Activated naive CD4-positive, alpha-beta T cell (primary cell): Measurements from ENCODE around the gene PRDX2.
"Not testable (repeated sequence)": the region's sequence is repeated elsewhere in the genome, so short reads cannot be mapped to it uniquely, and the experiment has no call there.

ENCODE experiments used
- DNase-seq, 4 experiments: peaks; one replicate each; lab custom pipeline; 2025; lab: John Stamatoyannopoulos, UW

The PRDX2 gene

DNA sequence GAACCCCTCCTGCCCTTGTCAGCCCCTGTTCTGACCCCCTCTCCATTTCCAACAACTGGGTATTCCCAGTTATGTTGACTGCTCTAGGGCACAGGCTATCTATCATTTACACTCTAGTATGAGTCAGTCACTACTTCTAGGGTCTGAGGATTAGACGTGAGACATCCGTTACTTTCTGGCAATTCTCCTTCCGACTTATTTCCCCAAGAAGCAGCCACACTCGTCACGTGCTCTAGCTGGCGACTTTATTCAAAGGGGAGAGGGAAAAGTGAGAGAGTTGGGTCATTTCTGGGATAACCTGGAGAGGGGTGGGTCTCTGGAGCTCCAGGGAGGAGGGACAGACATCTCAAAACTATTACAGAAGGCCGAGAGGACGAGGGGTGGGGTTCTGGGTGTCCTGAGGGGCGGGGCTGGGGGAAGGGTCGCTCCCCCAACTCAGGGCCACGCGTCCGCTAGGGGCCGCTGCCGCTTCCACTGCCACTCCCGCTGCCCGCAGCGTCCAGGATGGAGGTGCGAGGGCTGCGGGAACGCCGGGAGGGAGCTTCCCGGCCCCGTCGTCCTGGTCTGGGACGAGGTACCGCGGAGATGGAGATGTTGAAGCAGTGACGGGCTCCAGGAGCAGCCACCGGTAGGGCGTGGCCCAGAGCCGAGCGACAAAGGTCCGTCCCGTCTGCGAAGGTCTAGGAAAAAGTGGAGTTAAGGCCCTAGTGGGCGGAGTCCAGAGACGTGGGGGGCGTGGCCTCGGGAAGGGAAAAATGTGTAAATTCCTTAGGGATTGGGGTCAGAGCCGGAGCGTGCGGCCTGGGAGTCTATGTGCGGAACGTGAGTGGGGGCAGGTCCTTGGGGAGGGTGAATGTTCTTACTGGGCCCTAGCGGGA, 23.9 kb upstream of the PRDX2 start:
- DNase-seq = no peak

DNA sequence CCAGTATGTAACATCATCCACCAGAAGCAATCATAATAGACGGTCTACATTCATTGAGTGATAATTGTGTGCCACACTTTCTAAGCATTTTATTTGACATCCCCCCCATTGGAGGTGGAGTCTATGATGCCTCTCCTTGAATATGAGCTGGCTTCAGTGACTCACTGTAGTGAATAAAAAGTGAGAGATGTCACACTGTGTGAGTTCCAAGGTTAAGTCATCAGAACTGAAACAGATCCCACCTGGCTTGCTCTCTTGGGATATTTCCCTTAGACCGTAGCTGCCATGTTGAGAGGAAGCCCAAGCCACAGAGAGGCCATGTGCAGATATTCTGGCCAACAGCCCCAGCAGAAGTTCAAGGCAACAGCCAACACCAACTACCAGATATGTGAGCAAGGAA, 20.2 kb upstream of the PRDX2 start:
- DNase-seq = no peak

DNA sequence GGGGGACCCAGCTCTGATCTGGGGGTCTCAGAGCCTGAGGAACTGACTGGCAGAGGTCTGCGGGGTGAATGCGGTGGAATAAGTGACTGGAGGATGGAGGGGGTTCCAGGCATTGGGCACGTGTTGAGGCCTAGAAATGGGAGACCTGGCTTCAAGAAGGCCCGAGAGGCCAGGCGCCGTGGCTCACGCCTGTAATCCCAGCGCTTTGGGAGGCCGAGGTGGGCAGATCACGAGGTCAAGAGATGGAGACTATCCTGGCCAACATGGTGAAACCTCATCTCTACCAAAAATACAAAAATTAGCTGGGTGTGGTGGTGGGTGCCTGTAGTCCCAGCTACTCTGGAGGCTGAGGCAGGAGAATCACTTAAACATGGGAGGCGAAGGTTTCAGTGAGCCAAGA, 16.2 kb upstream of the PRDX2 start:
- not testable (repeated sequence) for DNase-seq

DNA sequence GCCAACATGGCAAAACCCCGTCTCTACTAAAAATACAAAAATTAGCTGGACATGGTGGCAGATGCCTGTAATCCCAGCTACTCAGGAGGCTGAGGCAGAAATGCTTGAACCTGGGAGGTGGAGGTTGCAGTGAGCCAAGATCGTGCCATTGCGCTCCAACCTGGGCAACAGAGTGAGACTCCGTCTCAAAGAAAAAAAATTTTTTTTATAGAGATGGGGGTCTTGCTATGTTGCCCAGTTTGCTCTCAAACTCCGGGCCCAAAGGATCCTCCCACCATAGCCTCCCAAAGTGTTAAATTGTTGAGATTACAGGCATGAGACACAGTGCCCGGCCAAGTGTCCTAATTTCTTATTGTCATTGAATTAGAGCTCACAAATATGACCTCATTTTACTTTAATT, 15.6 kb upstream of the PRDX2 start:
- DNase-seq = not testable (repeated sequence)

DNA sequence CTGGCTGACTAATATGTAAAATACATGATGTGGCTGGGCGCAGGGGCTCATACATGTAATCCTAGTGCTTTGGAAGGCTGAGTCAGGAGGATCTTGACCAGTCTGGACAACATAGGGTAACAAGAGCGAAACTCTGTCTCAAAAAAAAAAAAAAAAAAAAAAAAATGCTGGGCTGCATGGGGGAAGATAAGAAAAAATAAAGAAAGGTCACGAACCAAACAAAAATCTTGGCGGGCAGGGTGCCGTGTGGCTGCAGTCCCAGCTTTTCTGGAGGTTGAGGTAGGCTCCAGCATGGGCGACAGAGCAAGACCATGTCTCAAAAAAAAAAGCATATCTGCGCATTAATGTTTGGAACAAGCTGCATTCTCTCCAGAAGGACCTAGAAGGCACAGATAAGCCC, 13.5 kb upstream of the PRDX2 start:
- no peak for DNase-seq

DNA sequence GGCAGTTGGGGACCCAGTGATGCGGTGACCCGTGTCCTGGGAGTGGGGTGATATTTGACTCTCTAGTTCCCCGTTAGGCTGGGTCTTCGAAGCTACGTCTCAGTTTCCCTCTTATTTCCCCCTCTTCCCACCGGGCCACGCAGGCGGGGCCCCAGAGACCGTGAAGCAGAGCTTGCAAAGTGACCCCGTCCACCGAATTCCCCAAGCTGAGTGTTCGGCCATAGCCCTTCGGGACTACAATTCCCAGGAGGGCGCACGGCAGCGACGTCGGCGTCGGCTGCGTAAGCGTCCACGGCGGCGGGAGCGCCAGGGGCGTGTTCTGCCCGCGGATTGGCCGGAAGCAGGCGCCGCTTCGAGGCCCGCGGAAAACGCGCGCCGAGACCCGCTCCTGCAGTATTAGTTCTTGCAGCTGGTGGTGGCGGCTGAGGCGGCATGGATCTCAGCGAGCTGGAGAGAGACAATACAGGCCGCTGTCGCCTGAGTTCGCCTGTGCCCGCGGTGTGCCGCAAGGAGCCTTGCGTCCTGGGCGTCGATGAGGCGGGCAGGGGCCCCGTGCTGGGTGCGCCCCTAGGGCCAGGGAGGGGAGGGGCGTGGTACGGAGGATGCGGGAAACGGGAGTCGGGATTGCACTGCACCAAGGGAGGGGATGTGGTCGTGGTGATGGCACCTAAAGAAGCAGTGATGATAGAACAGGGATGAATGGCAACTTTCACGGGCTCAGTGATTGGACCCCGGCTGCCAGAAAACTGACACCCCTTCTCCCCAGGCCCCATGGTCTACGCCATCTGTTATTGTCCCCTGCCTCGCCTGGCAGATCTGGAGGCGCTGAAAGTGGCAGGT, 4.9 kb upstream of the PRDX2 start, which contains the start of gene RNASEH2A:
RNASEH2A (plus strand) TSS at position 343 of the 840 bp plus-strand sequence; CDS start at position 433, 90 bp downstream.
- DNase-seq = peak; percentile 64 to 86 (median 72)

DNA sequence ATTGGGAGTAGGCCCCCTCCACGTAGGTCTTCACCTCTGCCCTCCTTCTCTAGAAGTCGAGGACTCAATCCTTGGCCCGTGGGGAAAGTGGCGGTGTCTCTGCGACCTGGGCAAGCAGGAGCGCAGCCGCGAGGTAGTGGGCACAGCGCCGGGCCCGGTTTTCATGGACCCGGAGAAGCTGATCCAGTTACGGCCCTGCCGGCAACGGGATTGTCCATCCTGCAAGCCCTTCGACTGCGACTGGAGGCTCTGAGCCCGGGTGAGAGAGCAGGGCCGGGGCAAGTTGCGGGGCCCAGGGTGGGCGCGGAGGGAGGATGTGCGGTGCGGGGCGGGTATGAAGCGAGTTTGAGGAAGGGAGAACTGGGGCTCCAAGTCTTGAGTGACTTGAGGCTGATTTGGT, 2.5 kb upstream of the PRDX2 start:
- no peak for DNase-seq

DNA sequence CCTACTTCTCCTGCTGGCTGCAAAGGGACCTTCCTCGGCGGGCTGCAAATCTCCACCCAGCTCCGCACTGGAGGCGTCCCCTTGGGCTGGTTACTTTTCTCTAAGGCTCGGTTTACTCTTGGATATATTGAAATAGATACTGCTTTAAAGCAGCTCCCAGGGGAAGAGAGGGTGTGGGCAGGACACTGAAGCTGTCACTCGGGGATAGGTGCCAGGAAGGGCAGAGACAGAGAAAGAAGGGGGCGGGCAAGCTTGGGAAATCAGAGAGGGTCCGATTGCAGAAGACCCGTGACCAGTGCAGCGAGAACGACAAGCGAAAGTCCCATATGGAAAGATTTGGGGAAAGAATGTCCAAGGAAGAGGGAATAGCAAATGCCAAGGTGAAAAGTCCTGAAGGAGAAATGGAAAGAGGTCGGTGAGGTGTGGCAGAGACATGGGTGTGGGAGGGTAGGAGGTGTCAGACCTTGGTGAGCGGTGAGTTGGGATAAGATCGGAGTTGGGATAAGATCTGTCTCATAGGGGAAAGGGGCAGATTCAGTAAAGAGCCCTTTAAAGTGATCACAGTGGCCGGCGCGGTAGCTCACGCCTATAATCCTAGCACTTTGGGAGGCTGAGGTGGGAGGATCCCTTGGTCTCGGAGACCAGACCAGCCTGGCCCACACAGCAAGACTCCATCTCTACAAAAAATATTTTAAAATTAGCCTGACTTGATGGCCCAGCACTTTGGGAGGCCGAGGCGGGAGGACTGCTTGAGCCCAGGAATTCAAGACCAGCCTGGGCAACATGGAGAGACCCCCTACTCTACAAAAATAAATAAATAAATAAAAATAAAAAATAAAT, 887 bp upstream of the PRDX2 start:
- DNase-seq = no peak

DNA sequence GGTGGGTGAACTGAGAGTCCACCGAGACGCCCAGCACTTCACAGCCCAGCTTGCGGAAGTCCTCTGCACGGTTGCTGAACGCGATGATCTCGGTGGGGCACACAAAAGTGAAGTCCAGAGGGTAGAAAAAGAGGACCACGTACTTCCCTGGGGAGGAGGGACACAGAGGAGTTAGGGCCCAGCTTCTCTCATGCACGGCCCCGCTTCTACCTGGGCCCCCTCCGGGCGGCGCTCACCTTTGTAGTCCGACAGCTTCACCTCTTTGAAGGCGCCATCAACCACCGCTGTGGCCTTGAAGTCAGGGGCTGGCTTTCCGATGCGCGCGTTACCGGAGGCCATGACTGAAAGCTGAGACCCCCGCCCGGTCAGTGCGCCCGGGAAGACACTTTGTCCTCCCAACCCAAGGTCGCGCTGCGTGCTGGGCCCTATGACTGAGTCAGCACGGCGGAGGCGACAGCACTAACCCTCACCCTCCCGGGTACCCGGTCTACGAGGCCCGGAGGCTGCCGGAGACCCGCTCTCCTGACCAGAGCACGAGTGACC, 606 bp downstream of the PRDX2 start:
- no peak for DNase-seq

DNA sequence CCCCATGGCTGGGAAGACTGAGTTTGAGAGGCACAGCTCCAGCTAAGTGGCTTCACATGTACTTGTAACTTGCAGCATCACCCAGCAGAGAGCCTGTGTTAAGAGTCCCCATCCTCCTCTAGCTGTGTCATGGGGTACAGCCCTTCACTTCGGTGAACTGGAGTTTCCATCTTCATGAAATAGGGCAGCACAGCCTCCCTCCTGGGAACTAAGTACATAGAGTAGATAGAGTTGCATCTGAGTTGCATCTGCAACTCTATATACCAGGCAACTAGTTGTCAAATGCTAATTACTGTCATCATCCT, 1.2 kb downstream of the PRDX2 start:
- DNase-seq = no peak

DNA sequence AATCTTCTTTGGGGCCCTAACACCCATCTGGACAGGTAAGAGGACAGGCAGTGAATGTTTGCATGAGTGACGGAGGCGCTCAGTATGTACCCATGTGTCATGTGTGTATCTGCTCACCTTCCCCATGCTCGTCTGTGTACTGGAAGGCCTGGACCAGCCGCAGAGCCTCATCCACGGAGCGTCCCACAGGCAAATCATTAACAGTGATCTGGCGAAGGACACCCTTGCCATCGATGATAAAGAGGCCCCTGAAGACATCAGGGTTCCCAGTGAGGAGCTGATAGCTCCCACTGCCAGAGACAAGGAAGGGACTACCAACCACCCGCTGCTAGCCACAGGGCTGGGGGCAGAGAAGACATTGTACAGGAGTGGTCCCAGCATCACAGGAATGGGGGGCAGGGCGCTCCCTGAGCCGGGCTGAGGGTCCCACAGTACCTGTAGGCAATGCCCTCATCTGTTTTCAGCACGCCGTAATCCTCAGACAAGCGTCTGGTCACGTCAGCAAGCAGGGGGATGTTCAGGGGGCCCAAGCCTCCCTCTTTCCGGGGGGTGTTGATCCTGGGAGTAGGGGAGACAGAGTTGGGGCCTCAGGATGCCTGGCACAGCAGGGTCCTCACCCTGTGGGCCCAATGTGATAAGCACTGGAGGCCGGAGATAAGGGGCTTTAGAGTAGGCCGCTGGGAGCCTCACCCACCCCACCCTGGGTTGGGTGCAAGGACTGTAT, 1.7 kb downstream of the PRDX2 start:
- no peak for DNase-seq

DNA sequence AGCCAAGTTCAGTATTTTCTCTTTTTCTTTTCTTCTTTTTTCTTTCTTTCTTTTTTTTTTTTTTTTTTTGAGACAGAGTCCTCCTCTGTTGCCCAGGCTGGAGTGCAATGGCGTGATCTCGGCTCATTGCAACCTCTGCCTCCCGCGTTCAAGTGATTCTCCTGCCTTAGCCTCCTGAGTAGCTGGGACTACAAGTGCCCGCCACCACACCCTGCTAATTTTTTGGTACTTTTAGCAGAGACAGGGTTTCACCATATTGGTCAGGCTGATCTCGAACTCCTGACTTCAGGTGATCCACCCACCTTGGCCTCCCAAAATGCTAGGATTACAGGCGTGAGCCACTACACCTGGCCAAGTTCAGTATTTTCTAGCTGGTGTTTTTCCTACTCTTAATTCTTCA, 4.0 kb downstream of the PRDX2 start:
- not testable (repeated sequence) for DNase-seq

DNA sequence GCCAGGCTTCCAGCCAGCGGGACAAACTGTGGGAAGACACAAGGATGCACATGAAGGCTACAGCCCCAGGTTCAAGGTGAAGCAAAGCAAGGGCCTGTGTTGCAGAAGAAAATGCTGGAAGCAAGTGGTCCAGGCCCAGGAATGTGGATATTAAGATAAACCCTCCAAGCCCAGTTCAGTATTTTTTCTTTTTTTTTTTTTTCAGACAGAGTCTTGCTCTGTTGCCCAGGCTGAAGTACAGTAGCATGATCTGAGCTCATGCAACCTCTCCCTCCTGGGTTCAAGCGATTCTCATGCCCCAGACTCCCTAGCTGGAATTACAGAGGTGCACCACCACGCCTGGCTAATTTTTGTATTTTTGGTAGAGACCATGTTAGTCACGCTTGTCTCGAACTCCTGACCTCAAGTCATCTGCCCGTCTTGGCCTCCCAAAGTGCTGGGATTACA, 4.4 kb downstream of the PRDX2 start:
- no peak for DNase-seq

DNA sequence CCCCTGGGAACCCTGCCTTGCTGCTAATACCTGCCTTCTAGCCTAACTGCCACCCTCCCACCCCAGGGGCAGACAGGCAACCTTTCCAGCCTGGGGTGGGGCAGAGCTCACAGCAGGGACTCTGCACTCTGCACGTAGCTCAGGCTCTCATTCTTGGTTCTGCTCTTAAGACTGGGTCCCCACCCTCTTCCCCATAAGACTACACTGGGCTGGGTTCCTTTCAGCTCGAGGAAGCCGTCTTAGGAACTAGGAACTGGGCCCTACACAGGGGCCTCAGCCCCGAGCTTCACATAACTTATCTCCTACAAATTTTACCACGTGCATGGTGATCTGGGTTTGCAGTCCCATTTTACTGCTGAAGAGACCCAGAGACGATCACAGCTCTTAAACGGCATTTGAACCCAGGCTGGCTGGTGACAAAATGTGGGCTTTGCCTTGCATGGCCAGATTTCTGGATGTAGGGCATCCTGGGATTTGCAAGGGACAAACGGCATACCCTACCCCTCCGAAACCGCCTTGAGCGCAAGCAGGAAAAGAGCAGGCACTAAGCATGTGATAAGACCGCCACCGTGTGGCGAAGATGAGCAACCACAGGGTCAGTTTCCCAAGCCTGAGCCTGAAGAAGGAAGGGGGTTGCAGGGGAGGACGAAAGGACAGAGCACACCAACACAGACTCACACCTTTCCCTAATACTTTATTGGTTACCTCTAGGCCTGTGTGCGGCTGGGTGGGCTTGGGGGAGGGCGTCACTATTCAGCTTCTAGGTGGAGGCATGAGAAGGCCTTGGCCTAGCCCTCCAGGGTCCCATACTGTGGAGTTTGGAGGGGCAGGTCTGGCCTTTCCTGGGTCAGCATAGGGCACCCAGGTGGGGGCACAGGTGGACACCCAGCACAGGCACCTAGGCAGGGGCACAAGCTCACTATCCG, 5.2 kb downstream of the PRDX2 start:
- peak; percentile 22 to 62 (median 51) for DNase-seq

DNA sequence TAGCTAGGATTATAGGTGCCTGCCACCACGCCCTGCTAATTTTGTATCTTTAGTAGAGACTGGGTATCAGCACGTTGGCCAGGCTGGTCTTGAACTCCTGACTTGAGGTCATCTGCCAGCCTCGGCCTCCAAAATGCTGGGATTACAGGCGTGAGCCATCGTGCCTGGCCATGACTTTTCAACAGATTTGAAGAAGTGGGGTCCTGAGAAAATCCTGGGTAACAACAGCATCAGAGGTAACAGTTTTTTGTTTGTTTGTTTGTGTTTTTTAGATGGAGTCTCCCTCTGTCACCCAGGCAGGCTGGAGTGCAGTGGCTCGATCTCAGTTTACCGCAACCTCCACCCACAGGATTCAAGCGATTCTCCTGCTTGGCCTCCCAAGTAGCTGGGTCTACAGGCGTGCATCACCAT, 6.6 kb downstream of the PRDX2 start:
- DNase-seq = no peak

DNA sequence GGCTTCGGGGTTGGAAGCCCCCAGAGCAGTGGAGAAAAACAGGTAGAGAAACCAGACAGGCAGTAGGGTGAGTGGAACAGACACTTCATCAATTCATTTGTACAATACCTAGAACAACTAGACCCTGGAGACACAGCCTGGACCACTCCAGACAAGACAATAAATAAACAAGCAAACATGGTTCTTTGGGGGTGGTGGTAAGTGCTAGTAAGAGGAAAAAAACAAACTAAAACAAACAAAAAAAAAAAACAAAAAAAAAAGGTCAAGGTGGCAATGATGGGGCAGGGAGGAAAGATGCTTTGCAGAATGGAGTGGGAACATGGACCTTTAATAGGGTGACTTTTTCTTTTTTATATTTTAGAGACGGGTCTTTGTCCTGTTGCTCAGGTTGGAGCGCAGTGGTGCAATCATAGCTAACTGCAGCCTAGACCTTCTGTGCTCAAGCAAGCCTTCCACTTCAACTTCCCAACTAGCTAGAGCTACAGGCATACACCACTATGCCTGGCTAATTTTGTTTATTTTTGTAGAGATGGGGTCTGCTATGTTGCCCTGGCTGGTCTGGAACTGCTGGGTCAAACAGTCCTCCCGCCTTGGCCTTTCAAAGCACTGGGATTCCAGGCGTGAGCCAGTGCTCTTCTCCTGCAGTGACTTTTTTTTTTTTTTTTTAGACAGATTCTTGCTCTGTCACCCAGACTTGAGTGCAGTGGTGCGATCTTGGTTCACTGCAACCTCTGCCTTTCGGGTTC, 7.2 kb downstream of the PRDX2 start:
- no peak for DNase-seq

DNA sequence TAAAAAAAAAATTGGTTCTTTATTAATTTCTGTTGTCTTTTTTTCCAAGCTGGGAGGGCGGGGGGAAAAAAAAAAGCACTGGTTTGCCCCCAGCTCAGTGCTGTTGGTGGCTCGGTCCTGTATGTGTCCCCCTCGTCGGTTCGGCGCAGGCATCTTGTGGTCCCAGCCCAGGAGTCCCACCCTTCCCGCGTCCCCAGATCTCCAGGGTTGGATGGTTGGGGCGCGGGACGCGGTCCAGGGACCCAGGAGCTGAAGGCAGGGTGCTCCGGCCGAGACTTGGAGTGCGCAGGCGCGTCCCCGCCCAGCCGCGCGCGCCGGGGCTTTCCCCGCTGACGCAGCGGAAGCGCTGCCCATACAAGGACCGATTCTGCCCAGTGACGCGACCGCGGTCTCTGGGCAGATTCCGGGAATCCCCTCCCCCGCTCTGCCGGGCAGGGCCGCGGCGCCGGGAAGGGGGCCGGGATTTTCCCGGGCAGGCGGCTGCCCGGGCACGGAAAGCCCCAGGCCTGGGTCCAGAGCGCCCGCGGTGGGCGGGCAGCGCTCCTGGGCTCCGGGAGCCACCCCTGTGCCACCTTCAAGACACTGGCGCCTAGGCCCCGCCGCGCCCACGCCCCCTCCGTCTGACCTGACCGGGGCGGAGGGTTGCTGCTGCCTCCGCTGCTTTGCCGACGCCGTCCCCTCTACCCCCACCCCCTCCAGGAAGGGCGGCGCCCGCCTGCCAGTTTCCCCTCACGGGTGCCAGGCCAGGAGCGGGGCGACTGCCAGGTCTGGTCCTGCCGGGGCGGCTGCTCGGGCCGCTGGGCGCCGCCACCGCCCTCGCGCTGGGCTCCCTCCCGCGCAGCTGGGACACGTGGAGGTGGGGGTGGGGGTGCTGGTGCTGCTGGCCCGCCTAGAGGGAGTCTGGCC, 8.1 kb downstream of the PRDX2 start:
- DNase-seq = peak; percentile 86 to 94 (median 90)

DNA sequence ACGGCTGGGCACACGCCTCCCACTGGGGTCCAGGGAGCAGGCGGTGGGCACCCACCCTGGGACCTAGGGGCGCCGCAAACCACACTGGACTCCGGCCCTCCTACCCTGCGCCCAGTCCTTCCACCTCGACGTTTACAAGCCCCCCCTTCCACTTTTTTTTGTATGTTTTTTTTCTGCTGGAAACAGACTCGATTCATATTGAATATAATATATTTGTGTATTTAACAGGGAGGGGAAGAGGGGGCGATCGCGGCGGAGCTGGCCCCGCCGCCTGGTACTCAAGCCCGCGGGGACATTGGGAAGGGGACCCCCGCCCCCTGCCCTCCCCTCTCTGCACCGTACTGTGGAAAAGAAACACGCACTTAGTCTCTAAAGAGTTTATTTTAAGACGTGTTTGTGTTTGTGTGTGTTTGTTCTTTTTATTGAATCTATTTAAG, 8.7 kb downstream of the PRDX2 start:
- peak in 1 of 4 experiments; percentile 50 for DNase-seq
